ENCODE data around the gene LDAF1.

The LDAF1 gene

GRCh38 chr16:21197112-21197511 lies 38.6 kb downstream of the LDAF1 start:
- DNase-seq = no peak

GRCh38 chr16:21197621-21198020 lies 39.1 kb downstream of the LDAF1 start:
- no peak for DNase-seq

- no peak for DNase-seq
Observed at GRCh38 chr16:21199607-21200218, 41.2 kb downstream of the LDAF1 start.

DNA sequence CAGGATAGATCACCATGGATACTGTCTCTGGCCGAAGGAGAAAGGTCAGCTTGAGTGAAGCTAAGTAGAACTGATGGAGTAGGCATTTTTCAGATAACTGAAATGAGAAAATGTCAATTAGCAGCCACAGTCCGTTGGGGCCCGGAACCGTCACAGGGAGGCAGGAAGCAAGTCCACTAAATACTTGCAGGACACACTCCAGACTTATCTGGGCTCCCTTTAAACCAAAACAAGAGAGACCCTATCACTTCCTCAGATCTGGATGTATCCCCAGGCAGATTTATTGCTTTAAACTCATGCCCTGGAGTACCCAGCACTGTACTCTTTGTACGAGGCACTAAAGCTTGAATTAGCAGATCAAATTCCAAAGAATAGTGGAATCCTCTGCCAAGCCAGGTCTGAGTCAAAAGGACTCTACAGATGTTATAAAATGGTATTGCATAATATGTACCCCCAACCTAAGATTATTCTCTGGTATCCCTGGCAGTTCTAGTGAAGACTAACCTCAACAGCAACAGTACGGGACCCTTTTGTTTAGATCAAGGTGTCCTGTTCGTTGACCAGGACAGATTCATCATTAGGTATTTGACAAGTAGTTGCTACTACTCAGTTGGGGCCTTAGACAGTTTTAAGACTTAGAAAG lies 44.8 kb downstream of the LDAF1 start:
- DNase-seq = no peak

GRCh38 chr16:21205303-21205702 lies 46.8 kb downstream of the LDAF1 start:
- DNase-seq = no peak

DNA sequence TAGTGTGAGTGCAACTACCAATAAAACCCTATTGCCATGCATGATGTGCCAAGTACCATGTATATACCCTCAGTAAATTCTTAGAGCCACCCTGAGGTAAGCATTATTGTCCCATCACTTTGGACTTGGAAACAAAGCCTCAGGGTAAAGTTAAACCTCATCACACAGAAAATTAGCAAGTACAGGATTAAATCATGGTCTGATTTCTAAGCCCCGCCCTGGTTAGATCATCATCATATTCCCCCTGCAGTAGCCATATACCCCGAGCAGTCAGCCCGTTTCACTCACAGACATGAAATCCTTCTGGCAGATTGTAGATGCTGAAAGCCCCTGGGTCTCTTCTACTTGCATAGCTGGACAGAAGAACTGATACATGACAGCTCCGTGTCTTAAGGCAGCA lies 48.1 kb downstream of the LDAF1 start:
- no peak for DNase-seq

DNA sequence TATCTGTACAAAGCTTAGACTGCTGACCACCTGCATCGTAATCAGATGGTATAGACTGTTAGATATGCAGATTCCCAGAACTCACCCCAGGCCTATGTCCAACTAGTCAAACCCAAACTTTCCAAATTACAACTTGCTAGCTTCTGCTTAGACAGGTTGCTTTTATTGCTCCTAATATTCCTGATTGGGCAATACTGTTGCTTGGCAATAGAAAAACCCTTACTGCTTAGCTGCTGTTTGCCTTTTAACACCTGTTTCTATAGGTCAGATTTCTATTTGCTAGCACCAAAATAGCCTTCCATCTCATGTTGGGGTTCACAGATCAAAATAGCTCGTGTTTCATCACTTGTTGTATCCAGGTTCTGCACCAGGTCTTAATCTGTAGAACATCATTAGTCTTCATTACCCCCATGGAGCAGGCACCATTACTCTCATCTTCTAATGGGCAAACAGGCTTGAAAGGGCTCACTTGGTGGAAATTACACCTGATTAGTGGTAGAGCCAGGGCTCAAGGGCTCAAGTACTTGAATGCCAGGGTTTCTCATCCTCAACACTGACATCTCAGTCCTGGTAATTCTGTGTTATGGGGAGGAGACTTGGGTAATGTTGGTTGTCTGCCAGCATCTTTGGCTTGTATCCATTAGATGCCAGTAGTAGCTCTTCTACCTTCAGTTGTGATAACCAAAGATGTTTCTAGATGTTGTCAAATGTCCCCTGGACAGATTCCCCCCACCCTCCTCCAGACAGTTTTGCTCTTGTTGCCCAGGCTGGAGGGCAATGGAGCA lies 50.2 kb downstream of the LDAF1 start:
- DNase-seq = no peak

DNA sequence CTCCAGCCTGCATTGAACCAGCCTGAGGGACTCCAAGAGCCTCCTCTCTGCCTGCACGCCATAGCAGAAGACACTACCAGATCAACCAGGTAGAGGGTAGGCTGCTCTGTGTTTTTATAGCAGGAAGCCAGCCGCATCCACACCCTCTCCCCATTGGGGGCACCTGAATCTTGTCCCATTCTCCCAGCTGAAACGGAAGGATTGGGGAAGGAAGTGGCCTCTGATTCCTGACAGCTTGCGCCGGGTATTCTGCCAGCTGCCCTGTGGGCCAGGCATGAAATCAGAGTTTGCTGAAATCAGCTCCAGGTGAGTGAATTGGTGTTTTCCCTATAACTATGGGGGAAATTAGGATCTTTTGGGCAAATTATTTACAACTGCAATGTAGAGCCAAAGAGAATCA lies 53.0 kb downstream of the LDAF1 start, which contains the start of gene ZP2:
ZP2 (minus strand) TSS at position 89 of the 400 bp plus-strand sequence; CDS start at position 62, 27 bp downstream.
- no peak for DNase-seq

DNA sequence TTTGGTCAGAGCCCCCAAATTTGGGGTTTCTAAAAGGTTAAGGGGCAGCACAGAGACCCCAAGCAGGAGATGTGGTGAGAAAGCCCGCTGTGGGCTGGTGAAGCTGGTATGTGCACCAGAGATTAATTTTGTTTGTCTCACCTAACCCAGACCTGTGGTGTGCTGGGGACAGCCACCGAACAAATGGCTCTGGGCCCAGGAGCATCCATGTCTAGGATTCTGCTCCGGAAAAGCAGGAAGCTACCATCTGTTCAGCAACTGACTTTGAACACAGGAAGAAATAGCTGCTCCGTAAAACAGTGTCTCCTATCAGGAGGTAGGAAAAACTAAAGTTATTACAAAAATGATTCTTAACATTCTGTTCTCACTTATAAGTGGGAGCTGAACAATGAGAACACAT lies 55.6 kb downstream of the LDAF1 start:
- no peak for DNase-seq

GRCh38 chr16:21217121-21217520 lies 58.6 kb downstream of the LDAF1 start:
- DNase-seq = no peak

DNA sequence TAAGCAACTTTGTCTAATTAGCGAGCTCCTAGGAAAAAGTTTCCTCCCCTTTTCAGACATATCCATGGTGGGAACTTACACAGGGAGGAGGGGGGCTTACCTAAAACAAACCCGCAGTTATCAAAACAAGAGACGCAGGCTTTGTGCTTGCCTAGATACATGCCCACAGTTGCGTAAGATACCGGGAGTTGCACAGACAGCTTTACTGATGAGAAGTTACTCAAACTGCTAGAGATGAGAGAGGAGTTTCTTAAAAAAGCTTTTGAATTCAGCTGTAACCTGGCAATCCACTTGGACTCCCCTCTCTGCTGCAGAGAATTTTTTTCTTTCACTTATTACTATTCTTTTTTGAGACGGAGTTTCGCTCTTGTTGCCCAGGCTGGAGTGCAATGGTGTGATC lies 59.7 kb downstream of the LDAF1 start:
- peak; percentile 4 for DNase-seq

DNA sequence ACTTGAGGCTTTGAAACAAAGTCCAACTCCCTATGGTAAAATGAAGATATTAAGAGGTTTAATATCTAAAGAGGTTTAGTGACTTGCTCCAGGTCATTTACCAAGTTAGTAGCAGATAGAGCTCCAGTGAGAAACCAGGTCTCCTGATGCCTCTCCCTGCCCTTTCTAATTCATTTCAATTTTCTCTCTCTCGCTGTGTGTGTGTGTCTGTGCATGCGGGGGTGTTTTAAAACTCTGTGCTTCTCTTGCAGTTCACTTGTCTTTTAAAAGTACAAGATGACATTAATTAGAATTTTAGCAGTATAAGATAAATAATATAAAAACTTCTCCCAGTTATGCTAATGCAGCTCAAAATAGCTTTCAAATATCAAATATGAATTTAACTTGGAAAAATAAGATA lies 61.1 kb downstream of the LDAF1 start:
- no peak for DNase-seq

DNA sequence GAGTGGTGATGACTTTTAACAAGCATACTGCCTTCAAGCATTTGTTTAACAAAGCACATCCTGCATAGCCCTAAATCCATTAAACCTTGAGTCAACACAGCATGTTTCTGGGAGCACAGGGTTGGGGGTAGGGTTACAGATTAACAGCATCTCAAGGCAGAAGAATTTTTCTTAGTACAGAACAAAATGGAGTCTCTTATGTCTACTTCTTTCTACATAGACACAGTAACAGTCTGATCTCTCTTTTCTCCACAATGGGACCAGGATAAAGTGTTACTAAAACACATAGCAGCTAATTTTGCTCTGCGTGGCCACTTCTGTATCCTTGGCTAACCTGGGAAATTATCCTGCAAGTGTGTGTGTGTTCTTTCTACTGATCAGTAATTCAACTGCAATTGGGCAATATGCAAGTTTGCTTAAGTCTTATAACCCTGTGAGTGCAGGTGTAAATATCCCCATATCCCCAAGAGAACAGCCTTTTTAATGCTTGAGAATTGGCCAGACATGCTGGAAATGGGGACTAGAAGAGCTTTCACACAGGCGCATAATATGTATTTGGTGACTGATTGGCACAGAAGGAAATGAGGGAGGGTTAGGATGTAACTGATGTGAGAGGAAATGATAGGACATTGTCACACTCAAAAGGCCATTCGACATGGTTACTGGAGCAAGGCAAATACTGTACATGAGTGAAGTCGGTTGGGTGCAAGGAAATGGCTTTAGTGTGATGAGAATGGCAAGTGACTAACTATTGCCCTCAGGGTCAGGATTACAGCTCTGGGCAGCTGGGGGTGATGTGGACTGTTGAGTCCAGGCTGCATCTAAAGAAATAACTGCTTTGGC lies 64.2 kb downstream of the LDAF1 start:
- no peak for DNase-seq

GRCh38 chr16:21223787-21224186 lies 65.3 kb downstream of the LDAF1 start:
- DNase-seq = no peak

DNA sequence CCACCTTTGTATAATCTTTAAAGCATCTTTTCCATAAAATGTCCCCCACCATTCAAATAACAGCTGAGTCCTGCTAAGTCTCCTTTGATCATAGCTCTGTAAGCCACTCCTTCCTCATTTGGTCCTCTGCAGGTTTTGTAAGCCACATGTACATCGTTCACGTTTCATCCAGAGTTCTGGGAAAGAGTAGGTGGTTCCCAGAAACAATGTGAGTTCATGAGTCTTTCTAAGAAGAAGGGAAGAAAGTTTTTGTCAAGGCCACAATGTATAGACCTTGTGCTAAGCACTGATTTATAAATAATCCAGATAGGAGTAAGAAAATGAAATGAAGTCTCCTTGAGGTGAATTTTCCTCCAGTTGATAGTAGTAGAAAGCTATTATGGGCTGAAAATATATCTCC lies 66.3 kb downstream of the LDAF1 start:
- no peak for DNase-seq

DNA sequence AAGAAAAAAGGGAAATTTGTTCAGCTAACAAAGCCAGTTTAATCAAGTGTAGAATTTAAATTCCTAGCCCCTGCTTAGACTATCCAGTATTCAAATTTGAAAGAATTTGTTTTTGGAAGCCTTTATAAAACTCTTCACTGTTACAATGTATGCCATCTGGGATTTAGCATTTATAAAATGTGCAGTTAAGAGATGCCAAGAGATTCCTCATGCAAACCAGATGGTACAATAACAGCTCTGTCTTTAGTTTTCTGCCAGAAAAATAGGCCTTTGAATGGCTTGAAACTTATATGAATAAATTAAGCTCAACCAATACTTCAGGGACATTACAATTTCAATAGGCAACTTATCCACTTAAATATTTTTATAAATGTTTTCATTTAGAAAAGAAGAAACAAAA lies 68.3 kb downstream of the LDAF1 start:
- no peak for DNase-seq

DNA sequence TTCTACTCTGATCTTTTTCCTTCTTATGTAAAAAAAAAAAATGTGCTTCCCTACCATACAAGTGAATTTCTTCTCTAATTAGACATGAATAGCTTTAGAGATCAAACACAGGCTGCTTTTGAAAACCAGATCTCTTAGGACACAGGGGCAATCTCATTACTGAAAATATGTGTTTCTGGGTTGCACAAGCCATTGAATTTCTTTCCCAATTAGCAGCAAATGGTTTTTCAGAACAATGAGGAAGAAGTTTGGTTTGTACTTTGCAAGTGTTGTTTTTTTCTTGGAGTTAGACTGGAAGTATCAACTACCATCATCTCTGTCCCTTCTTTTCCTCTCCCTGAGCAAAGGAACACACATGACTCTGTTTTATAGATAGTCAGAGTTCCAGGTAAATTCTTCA lies 69.4 kb downstream of the LDAF1 start:
- DNase-seq = no peak

DNA sequence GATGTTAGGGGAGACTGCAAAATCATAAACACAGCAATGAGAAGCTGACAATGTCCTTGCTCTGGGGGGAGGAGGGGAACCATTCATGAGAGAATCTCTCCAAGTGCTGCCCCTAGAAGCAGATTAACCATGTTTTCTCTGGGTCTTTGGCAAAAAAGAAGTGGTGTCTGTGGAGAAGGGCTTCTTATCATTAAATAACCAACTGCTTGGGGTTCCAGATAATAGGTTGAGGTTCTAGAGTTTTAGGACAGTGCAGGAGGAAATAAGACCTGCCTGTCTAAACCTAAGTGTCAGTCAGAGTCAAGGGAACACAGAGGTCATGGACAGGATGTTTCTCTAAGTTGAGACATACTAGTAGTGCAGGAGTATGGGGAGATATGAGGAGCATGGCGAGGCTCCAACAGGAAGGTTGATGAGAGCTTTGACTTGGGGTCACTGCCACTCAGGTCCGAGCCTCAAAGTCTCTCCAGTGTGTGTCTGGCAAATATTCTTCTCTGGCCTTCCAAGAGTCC lies 69.9 kb downstream of the LDAF1 start:
- no peak for DNase-seq
